HFF-Myc (cell line): ENCODE data around the gene ACAD11.

ENCODE experiments used
- DNase-seq: peaks from one replicate; pipeline ENCODE4 v3.0.0-alpha.2; 2011; ENCODE audit warnings: low read depth; ENCODE audit errors: extremely low read depth
- H3K4me3 ChIP-seq: replicated peaks from 2 replicates; pipeline ENCODE4 v1.5.1; 2011; ENCODE audit warnings: low read depth, mild to moderate bottlenecking, control low read depth, low read length
- TF ChIP-seq, protein P1 (sequence below): IDR thresholded peaks from 2 replicates; pipeline ENCODE4 v1.5.1; 2012; ENCODE audit warnings: mild to moderate bottlenecking, low read depth, low read length, control low read depth; ENCODE audit errors: missing control alignments

The ACAD11 gene

DNA sequence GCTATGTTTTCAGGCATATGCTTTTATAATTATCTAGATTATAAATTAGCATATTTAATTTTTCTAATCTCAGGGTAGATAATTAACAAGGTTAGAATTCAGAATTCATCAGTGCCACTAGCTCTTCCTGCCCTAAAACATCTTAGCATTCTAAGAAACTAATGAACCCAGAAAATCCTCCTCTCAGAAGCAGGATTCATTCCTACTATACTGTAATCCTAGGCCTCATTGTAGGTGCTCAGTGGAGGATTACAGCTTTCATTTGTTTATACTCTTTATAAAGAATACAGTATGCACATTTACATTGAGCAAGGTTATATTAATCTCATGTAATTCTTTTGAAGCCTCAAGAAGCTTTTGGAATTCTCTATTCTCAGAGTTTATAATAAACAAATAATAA lies 20.9 kb downstream of the ACAD11 start:
- H3K4me3 ChIP-seq: no peak overlapping the region
- TF ChIP-seq, protein P1, sequence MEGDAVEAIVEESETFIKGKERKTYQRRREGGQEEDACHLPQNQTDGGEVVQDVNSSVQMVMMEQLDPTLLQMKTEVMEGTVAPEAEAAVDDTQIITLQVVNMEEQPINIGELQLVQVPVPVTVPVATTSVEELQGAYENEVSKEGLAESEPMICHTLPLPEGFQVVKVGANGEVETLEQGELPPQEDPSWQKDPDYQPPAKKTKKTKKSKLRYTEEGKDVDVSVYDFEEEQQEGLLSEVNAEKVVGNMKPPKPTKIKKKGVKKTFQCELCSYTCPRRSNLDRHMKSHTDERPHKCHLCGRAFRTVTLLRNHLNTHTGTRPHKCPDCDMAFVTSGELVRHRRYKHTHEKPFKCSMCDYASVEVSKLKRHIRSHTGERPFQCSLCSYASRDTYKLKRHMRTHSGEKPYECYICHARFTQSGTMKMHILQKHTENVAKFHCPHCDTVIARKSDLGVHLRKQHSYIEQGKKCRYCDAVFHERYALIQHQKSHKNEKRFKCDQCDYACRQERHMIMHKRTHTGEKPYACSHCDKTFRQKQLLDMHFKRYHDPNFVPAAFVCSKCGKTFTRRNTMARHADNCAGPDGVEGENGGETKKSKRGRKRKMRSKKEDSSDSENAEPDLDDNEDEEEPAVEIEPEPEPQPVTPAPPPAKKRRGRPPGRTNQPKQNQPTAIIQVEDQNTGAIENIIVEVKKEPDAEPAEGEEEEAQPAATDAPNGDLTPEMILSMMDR: no peak
- no peak for DNase-seq

DNA sequence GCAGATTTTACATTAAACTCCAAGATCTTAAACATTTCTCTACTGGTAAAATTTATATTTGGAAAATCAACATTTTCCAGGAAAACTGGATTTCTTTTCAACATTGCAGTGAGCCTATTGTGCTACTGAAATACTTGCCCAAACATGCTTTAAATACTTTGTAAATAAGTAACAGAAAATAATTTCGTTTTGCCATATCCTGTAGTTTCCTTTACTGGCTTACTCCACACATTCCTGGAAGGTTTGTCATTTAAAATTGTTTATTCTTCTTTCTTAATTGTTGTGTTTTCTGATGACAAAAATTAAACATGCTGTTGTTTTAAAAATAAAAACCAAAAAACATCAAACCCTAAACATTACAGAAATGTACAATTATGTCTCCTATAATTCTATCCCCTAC lies 22.0 kb downstream of the ACAD11 start:
- H3K4me3 ChIP-seq: no peak overlapping the region
- DNase-seq: no peak
- TF ChIP-seq, protein P1: no peak

DNA sequence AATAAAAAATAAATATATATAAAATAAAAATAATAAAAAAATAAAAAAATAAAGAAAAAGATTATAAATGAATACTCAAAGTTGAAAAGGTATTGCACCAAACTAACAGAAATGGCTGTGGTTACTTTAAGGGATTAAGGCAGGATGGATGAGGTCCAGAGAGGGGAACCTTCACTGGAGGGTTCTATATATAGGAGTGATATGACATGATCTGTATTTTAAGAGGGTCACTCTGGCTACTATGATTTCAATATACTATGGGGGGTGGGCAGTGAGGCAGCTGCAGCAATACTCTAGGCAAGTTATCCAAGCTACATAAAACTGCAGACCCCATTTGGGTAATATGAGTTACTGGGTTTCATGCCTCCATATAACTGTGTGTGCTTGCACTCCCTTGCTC lies 24.6 kb downstream of the ACAD11 start:
- DNase-seq: no peak
- TF ChIP-seq, protein P1: no peak
- H3K4me3 ChIP-seq: no peak overlapping the region

DNA sequence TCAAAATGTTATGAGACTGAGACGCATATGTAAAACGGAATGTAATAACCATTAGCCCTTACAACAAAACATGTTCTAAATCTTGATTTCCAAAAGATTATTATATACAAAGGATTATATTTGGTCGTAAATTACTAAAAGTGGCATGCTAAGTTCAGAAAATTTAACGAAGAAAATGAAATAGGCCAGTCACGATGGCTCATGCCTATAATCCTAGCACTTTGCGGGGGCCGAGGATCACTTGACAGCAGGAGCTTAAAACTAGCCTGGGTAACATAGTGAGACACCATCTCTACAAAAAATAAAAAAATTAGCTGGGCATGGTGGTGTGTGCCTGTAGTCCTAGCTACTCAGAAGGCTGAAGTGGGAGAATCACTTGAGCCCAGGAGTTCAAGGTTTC lies 29.0 kb downstream of the ACAD11 start:
- no peak overlapping the region for H3K4me3 ChIP-seq
- TF ChIP-seq, protein P1: no peak
- DNase-seq: no peak

DNA sequence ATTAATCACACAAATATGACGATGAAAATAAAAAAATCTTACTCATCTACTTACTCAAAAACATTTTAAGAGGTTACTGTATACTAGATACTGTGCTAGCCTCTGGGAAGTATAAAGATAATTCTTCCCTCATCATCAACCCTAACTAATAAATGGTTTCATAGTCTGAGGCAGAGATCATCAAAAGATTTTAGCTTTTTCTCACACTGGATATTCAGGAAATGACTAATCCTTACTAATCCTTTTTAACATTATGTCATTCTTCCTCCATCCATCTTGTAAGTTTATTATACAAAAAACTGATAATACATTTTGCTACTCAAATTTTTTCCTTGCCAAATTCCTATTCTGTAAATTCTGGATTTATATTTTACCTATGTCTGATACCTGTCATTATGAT lies 29.7 kb downstream of the ACAD11 start:
- H3K4me3 ChIP-seq: no peak overlapping the region
- TF ChIP-seq, protein P1: no peak
- DNase-seq: no peak

DNA sequence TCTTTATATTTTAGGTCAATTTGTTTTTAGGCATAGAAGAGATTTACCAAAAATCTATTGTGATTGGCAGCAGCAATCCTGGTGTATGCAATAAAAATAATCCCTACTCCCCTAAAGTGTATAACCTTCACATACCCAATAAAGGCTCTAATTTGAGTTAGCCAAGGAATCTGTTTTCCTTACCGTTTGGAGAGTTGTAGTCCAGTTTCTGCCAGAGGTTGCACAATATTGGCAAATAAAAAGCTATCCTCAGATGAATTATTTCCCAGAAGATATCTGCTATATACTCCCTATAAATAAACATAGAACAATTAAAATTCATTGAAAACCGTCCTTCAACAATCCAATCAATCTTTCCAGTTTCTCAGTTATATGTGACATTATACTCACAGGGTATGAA lies 31.5 kb downstream of the ACAD11 start:
- DNase-seq: no peak
- TF ChIP-seq, protein P1: no peak
- H3K4me3 ChIP-seq: no peak overlapping the region

DNA sequence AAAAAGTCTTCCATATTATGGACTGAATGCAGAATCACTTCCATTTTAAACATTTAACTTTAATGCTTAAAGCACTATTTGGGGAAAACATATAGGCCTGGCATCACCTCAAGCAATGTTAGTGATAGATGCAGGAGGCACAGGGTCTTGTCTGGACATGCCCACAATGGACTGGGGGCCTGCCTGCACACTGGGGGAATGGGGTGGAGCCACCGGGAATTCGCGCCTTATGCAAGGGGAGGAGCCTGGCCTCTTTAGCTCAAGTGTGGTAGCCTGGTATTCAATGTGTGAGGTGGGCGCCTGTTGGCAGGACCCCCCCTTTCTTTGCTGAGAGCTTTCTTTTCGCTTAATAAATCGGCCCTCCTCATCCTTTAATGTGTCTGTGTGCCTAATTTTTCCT lies 32.7 kb downstream of the ACAD11 start:
- DNase-seq: no peak
- no peak overlapping the region for H3K4me3 ChIP-seq
- TF ChIP-seq, protein P1: no peak
